Thyroid gland (tissue), 4 donors: ENCODE data around the gene PPP4R4.

Source experiments
- POLR2A ChIP-seq, 2 donors: fragments of 450-650 bp; IDR thresholded peaks; one replicate each; pipeline ENCODE4 v1.6.1; 2017; ENCODE audit warnings: antibody characterized with exemption in 2 of 2, mild to moderate bottlenecking in 2 of 2, moderate library complexity in 1 of 2
- TF ChIP-seq, protein P1 (sequence below), 6 experiments: fragments of 200-600 bp in 3 of 6; fragments of 450-650 bp in 3 of 6; sonication (generic) in 3 of 6; IDR thresholded peaks; one replicate each; pipeline ENCODE4 v1.5.1; 2016 to 2019; ENCODE audit warnings: antibody characterized with exemption in 6 of 6, mild to moderate bottlenecking in 2 of 6, inconsistent platforms in 1 of 6, moderate library complexity in 1 of 6

DNA sequence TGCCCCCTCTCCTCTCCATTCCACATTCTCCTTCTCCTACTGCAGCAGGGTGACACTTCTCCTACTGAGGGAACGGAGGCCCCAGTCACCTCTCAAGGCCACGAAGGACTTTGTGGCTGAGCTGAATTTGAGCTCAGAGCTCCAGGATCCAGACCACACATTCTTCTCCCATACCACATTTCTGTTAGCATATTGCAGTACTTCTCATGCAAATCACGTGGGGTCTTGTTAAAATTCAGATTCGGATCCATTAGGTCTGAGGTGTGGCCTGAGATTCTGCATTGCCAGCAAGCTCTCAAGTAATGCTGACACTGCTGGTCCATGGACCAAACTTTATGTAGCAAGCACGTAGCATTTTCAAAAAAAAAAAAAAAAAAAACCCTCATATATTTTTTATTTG, 35.1 kb upstream of the PPP4R4 start:
- TF ChIP-seq, protein P1, sequence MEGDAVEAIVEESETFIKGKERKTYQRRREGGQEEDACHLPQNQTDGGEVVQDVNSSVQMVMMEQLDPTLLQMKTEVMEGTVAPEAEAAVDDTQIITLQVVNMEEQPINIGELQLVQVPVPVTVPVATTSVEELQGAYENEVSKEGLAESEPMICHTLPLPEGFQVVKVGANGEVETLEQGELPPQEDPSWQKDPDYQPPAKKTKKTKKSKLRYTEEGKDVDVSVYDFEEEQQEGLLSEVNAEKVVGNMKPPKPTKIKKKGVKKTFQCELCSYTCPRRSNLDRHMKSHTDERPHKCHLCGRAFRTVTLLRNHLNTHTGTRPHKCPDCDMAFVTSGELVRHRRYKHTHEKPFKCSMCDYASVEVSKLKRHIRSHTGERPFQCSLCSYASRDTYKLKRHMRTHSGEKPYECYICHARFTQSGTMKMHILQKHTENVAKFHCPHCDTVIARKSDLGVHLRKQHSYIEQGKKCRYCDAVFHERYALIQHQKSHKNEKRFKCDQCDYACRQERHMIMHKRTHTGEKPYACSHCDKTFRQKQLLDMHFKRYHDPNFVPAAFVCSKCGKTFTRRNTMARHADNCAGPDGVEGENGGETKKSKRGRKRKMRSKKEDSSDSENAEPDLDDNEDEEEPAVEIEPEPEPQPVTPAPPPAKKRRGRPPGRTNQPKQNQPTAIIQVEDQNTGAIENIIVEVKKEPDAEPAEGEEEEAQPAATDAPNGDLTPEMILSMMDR (IDR thresholded peaks at IDR 0.05) = no peak
- no peak for TF ChIP-seq POLR2A (IDR thresholded peaks at IDR 0.05)
